GM03348 (cell line): Measurements from ENCODE around the gene ZHX3.

Experiments
- DNase-seq: peaks from one replicate; pipeline ENCODE4 v3.0.0; 2012; ENCODE audit warnings: low spot score

Gene ZHX3

GRCh38 chr20:41150664-41151063 is 166.9 kb downstream of the ZHX3 start:
- no peak for DNase-seq

DNA sequence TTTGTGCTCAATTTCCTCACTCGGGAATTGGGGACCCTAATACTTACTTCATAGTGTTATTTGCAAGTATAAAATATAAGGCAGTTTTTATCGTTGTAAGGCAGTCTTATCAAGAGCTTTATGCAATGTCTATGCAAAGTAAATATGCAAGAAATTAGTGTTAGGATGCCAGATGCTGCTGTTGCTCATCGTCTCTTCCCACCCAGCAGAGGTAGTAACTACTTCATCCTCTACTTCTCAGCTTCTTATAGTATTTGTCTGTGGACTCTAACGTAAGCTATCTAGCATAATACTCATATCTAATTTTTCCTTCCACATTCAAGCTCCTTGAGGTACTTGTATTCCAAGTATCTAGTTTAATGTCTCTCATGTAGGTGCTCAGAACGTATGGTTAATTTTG is 168.6 kb downstream of the ZHX3 start:
- DNase-seq: no peak

- DNase-seq: no peak
Observed at GRCh38 chr20:41147767-41148191, 169.8 kb downstream of the ZHX3 start.

GRCh38 chr20:41145821-41146620 is 171.5 kb downstream of the ZHX3 start:
- peak; percentile 29 for DNase-seq

- DNase-seq: no peak
Observed at GRCh38 chr20:41145317-41145716, 172.2 kb downstream of the ZHX3 start.

- DNase-seq: no peak
Observed at GRCh38 chr20:41143354-41143753, 174.2 kb downstream of the ZHX3 start.

- DNase-seq: no peak
Observed at GRCh38 chr20:41142919-41143318, 174.6 kb downstream of the ZHX3 start.

DNA sequence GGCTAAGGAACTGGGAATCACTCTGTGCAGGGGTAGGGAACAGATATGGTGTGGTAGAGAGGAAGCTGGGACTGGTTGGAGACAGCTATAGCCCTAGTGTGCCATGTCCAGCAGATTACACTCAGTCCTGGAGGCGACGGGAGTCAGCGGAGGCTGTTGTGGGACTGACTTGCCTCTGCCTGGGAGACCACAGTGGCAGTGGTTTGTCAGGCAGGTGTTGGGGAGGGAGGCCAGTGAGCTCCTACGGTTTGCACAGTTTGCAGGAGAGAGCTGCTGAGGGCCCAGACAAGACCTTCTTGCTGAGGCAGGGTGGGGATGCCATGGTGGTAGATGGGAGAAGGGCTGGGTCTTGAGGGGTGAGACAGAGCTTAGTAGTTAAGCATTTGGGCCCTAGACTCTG is 175.3 kb downstream of the ZHX3 start:
- DNase-seq: no peak

DNA sequence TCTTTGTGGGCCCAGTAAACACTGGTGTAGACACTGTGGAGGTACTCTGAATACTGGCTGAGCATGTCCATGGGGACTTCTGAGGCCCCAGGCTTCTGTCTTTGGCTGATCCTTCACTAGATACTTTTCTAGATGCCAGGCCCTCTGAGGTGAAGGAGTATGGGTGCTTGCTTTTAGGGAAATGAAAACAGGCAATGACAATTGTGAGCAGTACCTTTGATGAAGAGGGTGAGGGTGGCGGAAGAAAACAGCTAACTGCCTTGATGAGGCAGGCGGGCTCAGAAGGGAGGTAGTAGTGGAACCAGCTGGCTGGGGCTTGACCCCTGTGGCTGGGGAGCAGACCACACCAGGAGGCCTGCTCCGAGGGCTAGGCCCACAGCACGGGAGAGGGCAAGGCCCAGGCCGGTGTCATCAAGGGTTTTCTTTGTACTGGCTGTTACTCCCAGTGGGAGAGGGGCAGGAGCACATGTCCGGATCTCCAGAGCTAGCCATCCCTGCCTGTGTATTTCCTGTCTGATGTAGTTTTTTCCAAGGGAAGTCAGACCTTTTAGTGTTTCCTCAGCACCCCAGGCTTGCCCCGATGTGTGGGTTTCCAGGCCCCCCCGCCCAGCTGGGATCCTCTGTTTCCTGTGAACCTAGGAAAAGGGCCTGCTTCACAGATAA is 176.2 kb downstream of the ZHX3 start:
- DNase-seq: peak; percentile 28

GRCh38 chr20:41140226-41141133 is 177.1 kb downstream of the ZHX3 start:
- DNase-seq: no peak

DNA sequence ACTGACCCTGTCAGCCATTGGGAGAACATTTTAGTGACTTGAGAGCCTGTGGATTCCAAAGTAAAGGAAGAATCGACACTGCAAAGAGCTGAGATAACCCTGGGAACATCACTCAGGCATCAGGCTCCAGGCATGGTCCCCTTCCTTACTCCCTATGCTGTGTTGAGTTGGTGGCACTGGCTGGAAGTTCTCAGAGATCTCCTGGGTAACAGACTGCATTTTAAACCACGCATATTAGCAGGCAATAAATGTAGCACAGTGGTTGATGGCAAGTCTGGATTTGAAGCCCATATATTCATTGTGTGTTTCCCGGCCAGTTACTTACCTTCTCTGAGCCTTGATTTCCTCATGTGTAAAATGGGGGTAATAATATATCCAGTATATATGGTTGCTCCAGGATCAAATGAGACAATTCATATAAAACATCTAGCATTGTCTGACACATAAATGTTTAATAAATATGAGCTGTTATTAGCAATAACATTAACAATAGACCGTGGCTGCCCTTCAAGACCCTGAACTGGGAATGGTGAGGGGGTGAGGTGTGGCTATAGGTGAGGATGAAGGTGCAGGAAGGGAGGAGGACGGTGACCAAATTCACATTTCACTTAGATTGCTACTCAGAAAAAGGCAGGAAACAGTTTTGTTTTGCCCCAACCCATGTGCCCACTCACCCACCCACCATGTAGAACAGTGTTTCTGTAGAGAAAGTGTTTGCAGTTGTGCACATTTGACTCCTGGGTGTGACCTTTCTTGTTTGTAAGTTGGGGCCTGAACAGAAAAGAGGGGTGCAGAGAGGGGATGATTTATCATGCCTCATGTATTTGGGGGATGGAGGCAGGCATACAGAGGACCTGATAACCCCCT is 178.1 kb downstream of the ZHX3 start:
- DNase-seq: no peak

GRCh38 chr20:41138475-41139226 is 178.9 kb downstream of the ZHX3 start:
- peak; percentile 39 for DNase-seq

DNA sequence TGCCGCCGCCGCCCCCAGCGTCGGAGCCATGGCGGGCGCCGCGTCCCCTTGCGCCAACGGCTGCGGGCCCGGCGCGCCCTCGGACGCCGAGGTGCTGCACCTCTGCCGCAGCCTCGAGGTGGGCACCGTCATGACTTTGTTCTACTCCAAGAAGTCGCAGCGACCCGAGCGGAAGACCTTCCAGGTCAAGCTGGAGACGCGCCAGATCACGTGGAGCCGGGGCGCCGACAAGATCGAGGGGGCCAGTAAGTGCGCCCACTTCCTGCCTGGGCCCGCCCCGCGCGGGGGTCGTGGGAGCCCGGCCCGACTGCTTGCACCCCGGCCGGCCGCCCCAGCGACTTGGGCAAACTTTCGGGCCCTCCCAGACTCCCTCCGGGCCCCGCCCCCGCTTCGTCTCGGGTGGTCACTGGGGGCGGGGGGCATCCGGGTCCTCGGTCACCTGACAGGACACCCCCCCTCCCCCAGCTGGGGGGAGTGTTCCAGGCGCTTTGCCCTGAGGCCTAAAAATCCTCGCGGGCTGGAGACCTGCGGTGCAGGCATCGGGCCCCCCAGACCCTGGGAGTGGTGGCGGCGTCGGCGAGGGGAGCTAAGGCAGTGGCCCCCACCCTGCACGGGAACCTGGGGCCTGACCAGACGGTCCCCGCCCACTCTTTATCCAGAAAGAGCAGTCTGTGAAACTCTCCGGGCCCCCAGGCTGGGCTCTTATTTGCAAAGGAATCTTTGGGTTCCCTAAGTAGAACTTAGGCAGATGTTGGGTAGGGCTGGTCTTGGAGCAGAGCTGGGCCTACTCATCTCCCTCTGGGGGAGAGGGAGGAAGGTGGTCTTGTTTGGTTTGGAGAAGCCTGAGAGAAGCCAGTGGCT is 179.7 kb downstream of the ZHX3 start:
- DNase-seq: peak; percentile 83

GRCh38 chr20:41136680-41137613 is 180.6 kb downstream of the ZHX3 start, which contains the start of gene PLCG1:
Gene PLCG1 (plus strand): TSS chr20:41137543. CDS start chr20:41137642, 99 bp downstream.
- peak; percentile 99 for DNase-seq

GRCh38 chr20:41135888-41136679 is 181.4 kb downstream of the ZHX3 start:
- no peak for DNase-seq

DNA sequence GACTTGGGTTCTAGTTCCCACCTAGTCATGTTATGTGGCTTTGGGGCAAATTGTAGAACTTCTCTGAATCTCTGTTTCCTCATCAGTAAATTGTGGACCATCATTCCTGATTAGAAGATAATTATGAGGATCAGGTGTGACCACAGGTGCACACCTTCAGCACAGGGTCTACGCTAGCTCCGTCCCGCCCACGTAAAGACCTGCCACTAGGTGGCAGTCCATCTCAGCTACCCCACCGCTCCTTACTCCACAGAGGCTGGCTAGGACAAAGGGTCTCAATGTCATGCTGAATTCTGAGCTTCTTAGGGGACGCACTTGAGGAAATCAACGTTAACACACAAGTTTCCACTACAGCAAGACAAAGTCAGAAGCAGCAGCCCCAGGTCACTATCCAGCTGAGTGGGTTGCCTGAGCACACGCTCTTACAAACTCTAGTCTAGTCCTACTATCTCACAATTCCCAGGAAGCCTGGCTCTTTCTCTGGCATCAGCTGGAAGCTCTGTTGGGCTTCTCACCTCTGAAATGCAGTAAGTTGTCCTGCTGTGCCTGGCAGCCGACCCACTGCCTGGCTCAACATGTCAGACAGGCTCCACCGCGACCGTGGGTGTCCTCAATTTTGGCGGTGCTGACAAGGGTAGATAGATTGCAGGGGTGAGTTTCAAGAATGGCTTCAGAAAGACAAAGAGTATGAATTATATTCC is 182.2 kb downstream of the ZHX3 start:
- peak; percentile 22 for DNase-seq
